ENCODE measurements around the gene REX1BD.
"Not testable (repeated sequence)": the region's sequence is repeated elsewhere in the genome, so short reads cannot be mapped to it uniquely, and the experiment has no call there.

Gene REX1BD

GRCh38 chr19:18588611-18589379 lies at the start of gene REX1BD:
Gene REX1BD (plus strand): TSS chr19:18588798. CDS start chr19:18588802, 4 bp downstream.
- DNase-seq (ENCODE audit: low read depth in 2 of 2, low spot score in 1 of 2): peak; percentile 76 to 85

- DNase-seq (ENCODE audit: low read depth in 2 of 2, low spot score in 1 of 2): no peak
Measured at GRCh38 chr19:18539372-18539771, 49.2 kb upstream of the REX1BD start.

GRCh38 chr19:18540200-18540599 lies 48.4 kb upstream of the REX1BD start:
- DNase-seq (ENCODE audit: low read depth in 2 of 2, low spot score in 1 of 2): not testable (repeated sequence)

- DNase-seq (ENCODE audit: low read depth in 2 of 2, low spot score in 1 of 2): no peak
Measured at GRCh38 chr19:18541258-18541991, 47.2 kb upstream of the REX1BD start.

DNA sequence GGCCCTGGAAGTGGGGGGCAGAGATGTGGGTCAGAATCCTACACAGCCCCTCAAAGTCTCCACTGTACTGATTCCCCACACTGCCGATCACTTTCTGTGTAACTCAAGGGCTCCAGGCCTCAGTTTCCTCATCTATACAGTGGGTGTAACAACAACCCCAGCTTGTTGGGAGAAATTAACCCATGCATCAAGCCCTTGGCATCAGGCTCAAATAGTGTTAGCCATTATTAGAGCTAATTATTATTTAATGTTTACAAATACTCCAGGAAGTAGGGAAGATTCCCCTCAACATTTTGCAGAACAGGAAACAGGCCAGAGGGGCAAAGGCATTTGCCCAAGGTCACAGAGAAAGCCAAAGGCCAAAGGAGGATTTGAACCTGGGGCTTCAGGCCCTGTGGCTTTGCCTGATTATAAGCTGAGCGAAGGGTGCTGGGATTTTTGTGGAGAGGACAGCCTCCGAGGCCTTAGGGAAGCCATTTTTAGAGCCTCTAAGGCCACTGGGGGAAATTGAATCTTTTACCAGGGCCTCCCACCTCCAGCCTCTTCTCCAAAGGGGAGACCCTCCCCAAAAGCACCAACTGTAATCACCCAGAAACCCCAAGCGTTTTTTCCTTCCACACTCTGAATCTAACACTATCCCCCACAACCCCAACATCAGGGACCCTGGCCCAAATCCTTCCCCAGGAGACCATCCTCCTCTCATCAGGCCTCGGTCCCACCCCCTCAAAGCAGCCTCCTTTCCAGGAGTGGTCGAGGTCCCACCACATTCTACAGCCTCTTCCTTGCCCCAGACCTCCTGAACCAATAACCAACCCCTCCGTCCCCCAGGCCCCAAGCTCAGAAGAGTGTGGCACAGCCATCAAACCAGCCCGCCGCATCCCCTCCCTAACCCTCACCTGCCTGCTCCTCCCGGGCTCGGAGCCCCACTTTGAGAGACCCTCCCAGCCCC lies 46.3 kb upstream of the REX1BD start:
- no peak for DNase-seq (ENCODE audit: low read depth in 2 of 2, low spot score in 1 of 2)

DNA sequence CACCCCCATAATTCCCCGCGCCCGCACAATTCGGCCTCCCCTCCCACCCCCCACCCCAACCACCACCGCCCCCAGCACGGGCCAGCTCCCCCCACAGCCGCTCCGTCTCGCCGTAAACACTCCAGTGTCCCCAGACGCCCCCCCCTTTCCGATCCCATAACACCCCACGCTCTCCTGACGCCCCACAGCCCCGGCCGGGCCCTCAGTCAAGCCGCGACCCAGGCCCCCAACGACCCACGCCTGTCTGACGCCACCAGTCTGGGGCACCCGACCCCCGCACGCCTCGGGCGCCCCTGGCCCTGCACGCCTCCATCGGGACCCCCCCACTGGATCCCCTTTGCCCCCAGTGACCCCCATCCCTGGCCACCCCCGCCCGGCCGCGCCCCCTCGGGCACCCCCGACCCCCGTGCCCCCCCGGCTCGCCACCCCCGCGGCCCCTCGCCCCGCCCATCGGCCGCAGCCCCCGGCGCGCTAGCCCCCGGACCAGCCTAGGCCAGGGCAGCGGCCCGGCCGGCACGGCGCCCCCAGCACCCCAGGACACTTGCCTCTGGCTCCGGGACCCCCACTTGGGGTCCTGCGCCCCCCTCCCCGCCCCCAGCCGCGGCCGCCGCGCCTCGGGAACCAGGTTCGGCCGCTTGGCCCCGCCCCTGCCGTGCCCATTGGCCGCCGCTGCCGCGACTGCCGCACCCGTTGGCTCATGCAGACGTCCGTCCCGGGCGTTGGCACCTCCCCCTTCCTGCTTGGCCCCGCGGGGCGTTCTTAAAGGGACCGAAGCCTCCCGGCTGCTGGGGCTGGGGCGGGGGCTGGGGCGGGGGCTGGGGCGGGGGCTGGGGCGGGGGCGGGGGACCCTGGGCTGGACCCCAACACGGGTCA lies 45.4 kb upstream of the REX1BD start, which contains the start of gene FKBP8:
Gene FKBP8, minus strand, starts transcription at position 633 of the 873 bp plus-strand sequence. CDS start 1,603 bp downstream, outside the sequence.
- DNase-seq (ENCODE audit: low read depth in 2 of 2, low spot score in 1 of 2): peak; percentile 83 to 88

GRCh38 chr19:18543814-18544475 lies 44.7 kb upstream of the REX1BD start:
- peak in 1 of 2 donors; percentile 35 for DNase-seq (ENCODE audit: low read depth in 2 of 2, low spot score in 1 of 2)

GRCh38 chr19:18551631-18552030 lies 37.0 kb upstream of the REX1BD start:
- DNase-seq (ENCODE audit: low read depth in 2 of 2, low spot score in 1 of 2): no peak

DNA sequence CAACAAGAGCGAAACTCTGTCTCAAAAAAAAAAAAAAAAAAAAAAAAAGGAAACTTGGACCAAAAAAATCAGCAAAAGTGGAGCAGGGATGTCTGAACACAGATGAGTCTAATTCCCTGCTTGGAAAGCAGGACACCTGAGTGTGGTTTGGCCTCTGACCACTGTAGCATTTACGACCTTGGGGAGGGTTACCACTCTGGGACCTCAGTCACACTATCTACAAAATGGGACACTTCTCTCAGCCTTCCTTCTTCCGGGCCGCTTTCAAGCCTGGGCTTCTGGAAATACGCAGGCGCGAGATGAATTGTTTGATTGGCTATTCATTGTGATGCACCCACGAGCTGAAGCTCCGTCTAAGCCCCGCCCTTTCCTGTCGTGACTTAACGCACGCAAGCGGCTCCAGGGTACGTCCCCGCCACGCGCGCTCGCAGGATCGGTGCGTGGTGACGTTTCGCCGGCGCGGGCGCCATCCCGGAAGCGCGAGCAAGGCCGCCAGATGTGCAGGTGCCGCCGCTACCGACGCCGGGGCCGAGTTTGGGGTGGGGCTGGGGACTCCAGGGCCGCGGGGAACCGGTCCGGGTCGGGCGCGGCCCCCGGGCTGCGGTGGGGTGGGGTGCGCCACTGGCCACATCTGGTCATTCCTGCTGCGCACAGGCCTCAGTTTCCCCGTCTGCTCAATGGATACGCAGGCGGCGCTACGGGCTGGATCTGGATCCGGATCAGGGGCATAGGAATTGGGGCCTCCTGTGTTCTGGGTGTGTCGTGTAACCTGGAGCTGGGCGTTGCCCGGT lies 31.0 kb upstream of the REX1BD start, which contains the start of gene KXD1:
Gene KXD1, plus strand, starts transcription at position 460 of the 791 bp plus-strand sequence. CDS start 4,187 bp downstream, outside the sequence.
- DNase-seq (ENCODE audit: low read depth in 2 of 2, low spot score in 1 of 2): peak; percentile 95 to 98

DNA sequence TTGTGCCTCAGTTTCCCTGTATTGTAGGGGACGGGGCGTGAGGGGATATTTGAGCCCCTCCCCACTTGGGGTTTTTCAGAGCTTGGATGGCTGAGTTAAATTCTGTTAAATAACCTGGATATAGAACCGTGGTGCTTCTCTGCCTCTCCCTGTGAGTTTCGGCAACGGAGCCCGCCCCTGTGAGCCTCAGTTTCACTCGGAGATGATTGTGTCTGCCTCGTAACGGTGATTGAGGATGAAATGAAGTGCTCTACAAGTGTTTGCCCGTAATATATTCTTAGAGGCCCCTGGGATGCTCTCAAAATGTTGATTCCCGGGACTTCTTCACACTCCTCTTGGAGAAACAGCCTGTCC lies 30.4 kb upstream of the REX1BD start:
- DNase-seq (ENCODE audit: low read depth in 2 of 2, low spot score in 1 of 2): no peak

DNA sequence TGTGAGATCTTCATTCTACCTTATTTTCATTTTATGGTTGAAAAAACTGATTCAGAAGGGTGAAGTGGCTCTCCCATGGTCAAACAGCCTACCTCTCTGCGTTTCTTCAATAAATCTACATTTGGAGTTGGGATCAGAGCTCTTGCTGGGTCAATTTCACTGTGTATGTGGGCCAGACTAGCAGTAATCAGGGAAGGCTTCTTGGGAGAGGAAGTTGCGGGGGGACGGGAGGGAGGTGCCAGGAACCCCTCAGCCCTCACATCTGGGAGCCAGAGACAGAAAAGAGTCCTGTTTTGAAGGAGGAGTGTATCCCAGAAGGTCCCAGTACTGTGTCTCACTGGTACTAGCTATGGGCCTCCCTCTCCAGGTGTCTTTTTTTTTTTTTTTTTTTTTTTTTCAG lies 30.0 kb upstream of the REX1BD start:
- no peak for DNase-seq (ENCODE audit: low read depth in 2 of 2, low spot score in 1 of 2)

GRCh38 chr19:18559685-18560084 lies 28.9 kb upstream of the REX1BD start:
- no peak for DNase-seq (ENCODE audit: low read depth in 2 of 2, low spot score in 1 of 2)

GRCh38 chr19:18562086-18562485 lies 26.5 kb upstream of the REX1BD start:
- DNase-seq (ENCODE audit: low read depth in 2 of 2, low spot score in 1 of 2): no peak

GRCh38 chr19:18566953-18567352 lies 21.6 kb upstream of the REX1BD start:
- no peak for DNase-seq (ENCODE audit: low read depth in 2 of 2, low spot score in 1 of 2)

DNA sequence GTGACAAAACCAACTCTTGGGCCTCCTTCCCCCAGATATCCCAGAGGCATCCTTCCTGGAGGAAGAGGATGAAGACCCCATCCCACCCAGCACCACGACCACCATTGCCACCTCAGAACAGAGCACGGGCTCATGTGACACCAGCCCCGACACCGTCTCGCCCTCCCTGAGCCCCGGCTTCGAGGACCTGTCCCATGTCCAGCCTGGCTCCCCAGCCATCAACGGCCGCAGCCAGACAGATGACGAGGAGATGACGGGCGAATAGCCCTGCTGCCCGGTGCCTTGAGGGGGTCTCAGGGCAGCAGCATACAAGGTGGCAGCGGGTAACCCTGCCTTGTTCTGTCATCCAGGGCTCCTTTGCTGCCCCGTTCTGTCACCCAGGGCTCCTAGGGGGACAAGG lies 20.2 kb upstream of the REX1BD start:
- DNase-seq (ENCODE audit: low read depth in 2 of 2, low spot score in 1 of 2): no peak

DNA sequence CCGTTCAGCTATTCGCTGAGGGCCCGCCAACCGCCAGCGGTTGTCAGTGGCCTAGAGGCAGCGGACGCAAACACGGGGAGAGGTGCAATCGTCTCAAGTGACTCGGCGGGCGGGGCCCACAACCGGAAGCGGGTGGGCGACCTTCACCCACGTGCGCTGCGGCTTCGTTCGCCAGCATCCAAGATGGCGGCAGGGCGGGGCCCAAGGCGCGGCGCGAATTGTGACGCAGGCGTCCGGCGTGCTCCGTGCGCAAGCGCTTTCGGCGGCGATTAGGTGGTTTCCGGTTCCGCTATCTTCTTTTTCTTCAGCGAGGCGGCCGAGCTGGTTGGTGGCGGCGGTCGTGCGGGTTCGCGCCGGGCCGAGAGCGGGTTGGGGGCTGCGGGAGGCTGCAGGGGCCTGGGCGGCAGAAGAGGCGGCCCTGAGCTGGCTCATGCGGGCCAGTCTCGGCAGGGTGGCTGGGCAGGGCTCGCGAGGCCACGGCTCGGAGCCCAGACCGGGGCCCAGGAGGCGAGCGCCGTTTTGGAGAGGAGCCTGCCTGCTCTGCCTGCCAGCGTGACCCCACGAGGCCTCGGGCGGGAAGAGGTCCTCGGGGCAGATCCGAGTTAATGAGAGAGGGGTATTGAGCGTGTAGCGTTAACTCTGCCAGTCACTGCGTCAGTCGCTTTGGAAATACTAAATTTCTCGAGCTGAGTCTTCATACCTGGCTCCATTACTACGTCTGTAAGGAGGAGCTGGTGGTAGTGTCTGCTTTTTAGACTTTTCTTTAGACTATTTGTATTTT lies 16.8 kb upstream of the REX1BD start, which contains the start of gene UBA52:
Gene UBA52, plus strand, starts transcription at position 294 of the 781 bp plus-strand sequence. CDS start 1,444 bp downstream, outside the sequence.
- peak; percentile 98 for DNase-seq (ENCODE audit: low read depth in 2 of 2, low spot score in 1 of 2)

DNA sequence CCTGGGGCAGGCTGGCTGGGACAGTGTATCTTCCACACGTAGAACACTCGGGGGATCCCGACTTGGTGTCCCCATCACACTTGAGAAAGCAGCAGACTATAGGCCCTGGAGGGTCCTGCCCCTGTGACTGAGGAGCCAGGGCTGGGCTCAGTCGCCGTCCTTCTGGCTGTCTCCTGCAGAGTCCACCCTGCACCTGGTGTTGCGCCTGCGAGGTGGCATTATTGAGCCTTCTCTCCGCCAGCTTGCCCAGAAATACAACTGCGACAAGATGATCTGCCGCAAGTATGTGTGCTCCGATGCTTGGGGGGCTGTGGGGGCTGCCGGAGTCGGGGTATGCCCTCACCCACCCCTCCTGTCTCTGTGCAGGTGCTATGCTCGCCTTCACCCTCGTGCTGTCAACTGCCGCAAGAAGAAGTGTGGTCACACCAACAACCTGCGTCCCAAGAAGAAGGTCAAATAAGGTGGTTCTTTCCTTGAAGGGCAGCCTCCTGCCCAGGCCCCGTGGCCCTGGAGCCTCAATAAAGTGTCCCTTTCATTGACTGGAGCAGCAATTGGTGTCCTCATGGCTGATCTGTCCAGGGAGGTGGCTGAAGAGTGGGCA lies 13.8 kb upstream of the REX1BD start:
- DNase-seq (ENCODE audit: low read depth in 2 of 2, low spot score in 1 of 2): no peak
